ENCODE measurements around the gene HAND1.

The HAND1 gene

GRCh38 chr5:154503698-154504039 lies 25.6 kb upstream of the HAND1 start:
- no peak for DNase-seq

GRCh38 chr5:154502180-154502579 lies 24.2 kb upstream of the HAND1 start:
- no peak for DNase-seq

- DNase-seq, result no peak
Observed at GRCh38 chr5:154501566-154501965, 23.5 kb upstream of the HAND1 start.

DNA sequence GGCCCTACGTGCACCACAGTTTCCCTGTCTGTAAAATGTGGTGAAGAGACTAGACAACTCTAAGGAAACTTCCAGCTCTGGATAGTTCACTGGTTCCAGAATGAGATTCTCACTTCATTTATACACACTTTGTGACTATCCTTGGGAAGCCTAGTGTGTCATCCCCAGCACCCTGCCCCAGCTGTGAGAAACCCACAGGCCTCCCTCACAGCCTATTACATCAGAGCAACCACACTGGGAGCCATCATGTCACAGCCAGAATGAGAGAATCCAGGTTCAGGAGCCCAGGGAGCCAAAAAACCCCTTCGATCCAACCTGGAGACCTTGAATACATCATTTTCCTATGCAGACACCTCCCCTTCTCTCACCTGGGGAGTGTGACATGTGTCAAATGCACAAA lies 21.0 kb upstream of the HAND1 start:
- DNase-seq, result no peak

DNA sequence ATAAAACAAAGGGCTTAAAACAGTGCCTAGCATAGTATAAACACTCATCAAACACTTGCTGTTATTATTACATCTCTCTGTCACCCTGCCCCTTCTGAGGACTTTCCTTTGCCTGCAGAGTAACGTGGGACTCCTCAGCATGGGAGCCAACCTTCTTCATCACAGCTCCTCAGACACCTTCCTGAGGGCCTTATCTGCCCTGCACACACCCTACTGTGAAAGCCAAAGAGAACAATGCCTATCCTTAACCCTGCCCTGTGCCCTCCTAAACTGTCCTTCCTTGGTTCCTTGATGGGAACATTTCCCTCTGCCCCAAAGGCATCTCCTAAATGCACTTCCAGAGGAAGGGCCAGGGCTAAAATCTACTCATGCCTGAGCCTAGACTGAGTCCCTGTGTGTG lies 20.6 kb upstream of the HAND1 start:
- no peak for DNase-seq

- no peak for DNase-seq
Observed at GRCh38 chr5:154494036-154494435, 16.0 kb upstream of the HAND1 start.

DNA sequence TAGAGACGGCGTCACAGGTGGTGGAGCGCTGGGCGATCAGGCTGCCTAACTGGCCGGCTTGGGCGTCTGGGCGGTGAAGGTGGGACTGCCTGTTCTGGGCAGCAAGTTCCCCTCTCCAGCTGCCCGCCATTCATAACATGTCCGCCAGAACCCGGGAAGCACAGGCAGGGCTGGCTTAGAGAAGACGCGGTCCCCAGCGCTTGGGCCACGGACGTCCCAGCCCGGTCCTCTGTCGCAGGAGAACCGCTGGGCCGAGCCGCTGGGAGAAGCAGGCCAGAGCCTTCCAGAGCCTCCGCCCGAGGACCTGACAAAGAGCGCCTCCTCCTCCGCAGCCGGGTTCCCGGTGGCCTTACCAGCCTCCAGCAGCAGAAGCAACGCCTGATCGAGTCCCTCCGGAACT lies 15.2 kb upstream of the HAND1 start:
- no peak for DNase-seq

DNA sequence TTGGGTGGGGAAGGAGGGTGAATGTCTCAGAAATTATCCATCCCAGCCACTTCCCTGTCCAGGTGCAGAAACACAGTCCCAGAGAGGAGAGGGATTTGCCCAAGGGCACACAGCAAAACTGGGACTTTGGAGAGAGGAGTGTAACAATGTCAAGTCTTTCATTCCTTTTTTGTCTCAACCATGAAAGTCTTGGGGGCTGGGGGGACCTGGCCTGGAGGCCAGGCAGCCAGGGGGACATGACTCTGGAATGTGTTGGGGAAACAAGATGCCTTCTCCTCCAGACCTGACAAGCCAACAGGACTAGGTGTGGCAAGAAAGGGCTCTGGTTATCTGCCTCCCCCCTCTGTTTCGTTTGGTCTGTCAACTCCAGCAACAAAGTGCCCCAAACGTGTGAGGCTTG lies 13.9 kb upstream of the HAND1 start:
- DNase-seq, result no peak

- DNase-seq, result peak; percentile 85
Observed at GRCh38 chr5:154487541-154487940, 9.5 kb upstream of the HAND1 start.

- DNase-seq, result peak; percentile 80
Observed at GRCh38 chr5:154486427-154486866, 8.4 kb upstream of the HAND1 start.

DNA sequence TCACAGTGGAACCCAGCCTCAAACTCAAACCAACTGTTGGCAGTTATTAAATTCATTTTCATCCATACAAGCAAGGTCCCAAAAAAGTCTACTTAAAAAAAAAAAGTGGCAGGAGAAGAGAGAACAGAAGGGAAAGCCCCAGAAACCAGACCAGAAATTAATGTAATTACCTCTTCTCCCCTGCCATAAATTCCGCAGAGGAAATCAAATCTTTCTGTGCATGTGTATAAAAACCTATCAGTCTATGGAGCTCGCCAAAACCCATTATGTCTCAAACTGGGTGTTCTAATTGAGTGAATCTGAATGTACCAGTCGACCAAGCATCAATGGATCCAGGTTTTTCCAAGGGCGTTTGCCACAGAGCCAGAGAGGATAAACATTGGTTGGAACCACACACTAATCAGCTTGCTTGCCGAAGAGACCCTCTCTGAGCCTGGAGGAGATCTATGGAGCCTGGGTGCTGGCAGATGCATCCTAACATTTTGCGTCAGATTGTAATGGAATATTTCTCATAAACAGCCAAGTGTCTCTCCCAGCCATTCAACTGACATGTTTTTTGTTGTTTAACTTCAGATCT lies 7.9 kb upstream of the HAND1 start:
- DNase-seq, result no peak

DNA sequence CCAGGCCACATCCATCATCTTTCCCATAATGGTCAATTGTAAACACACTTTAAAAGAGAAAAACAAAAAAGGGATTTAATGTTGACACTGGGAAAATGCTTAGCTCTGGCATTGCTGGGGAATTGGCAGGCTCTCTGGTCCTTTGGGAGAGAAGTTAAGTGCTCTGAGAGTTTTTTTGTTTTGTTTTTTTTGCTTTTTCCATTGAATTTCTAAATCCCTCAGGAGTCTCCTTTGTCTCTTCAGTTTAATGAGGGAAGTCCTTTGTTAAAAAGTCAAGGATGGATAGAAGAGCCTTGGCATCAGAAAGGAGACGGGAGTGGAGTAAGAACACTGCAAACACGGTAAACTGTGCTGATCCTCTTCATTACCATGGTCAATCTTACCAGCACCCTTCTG lies 7.1 kb upstream of the HAND1 start:
- DNase-seq, result no peak

GRCh38 chr5:154484393-154485095 lies 6.5 kb upstream of the HAND1 start:
- DNase-seq, result no peak

GRCh38 chr5:154483654-154484392 lies 5.8 kb upstream of the HAND1 start:
- no peak for DNase-seq

GRCh38 chr5:154482528-154483449 lies 4.8 kb upstream of the HAND1 start:
- peak; percentile 89 for DNase-seq

- DNase-seq, result no peak
Observed at GRCh38 chr5:154481584-154482381, 3.8 kb upstream of the HAND1 start.

- DNase-seq, result no peak
Observed at GRCh38 chr5:154480847-154481246, 2.8 kb upstream of the HAND1 start.

GRCh38 chr5:154479944-154480750 lies 2.1 kb upstream of the HAND1 start:
- DNase-seq, result peak; percentile 72

GRCh38 chr5:154479160-154479943 lies 1.3 kb upstream of the HAND1 start:
- peak; percentile 70 for DNase-seq

DNA sequence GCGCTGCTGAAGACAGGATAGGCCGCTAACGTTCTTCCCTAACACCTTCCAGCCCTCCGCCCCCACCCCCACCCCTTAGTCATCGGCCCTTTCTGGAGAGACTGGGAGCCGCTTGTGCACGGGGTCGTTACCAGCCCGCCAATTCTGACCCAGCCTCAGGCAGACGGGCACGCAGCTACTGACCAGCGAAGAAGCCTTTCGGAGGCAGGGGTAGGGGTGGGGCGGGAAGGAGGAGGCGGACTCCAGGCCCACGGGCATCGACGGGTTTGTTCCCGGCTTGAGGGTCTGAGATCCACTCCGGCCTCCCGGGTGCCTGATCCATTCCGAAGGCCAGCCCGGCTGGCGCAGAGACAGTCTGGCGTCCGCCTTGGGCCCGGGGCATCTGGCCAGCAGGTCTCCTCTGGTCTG lies 729 bp upstream of the HAND1 start:
- DNase-seq, result peak; percentile 97

All from islet precursor cell (in vitro differentiated cells).